ENCODE measurements around the gene CLIP3. TPM values are rescaled to one million over a fixed set of nuclear protein-coding genes. Genes with fewer than 3 reads are reported as not detected.

Gene CLIP3
- total and polyA plus RNA-seq, 2 experiments from 2014 or later: 14.9 to 49.0 TPM

DNA sequence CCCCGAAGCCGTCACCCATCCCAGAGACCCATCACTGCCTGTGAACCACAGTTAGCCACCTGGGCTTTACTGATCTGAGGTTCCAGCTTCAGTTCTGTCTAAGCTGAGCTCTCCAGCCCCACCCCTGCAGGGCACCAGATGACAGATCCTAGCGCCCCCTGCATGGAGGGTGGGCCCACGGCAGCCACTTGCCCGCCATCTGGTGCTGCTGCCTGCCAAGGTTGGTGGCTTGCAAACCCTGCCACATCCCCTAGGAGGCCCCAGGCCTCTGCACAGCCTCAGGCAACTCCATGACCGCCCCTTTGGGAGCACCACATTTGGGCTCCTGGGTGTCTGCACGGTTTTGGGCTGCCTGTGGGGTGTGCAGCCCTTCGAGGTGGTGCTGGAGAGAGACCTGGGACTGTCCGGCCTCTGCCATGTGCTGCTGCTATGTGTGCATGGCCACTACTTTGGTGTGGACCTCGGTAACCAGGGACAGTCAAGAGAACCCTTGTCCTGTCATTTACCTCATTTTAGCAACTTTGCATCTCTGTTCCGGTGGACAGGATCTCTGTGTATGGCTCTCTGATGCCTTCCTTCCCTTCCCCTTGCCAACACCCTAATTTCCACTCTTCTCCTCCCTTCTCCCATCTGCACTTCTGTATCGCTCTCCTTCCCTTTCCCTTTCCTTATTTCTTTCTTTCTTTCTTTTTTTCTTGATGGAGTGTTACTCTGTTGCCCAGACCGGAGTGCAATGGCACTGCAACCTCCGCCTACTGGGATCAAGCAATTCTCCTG, 55.0 kb downstream of the CLIP3 start:
- in situ Hi-C loops (cut with MboI): no loop called here
- Histone ChIP-seq H3K27me3 (replicated peaks; ENCODE audit: insufficient read depth) (no peaks in the 10 kb centered on the region), H3K27ac (no peak overlapping the region), H3K4me2 (ENCODE audit: unreplicated experiment) (no peak overlapping the region), H3K4me1 (ENCODE audit: insufficient read depth) (no peaks in the 10 kb centered on the region), H4K20me1 (ENCODE audit: insufficient read depth) (no peaks in the 10 kb centered on the region), H3F3A (ENCODE audit: insufficient read depth) (no peaks in the 10 kb centered on the region), H3K4me3 (no peak overlapping the region), H3K9me2 (ENCODE audit: insufficient read depth) (no peaks in the 10 kb centered on the region), H3K9ac (no peak overlapping the region), H3K36me3 (ENCODE audit: low read depth) (no peaks in the 10 kb centered on the region), H3K79me2 (ENCODE audit: insufficient read depth) (no peaks in the 10 kb centered on the region), H2AFZ (no peak overlapping the region), H3K9me3 (ENCODE audit: low read depth) (no peaks in the 10 kb centered on the region)
- peak; percentile 6 for DNase-seq
- TF ChIP-seq EZH2 (IDR thresholded peaks at IDR 0.05; ENCODE audit: insufficient read depth, poor library complexity, severe bottlenecking) (no peak), EZH2phosphoT487 (IDR thresholded peaks at IDR 0.05; ENCODE audit: insufficient read depth, low read depth) (no peak)
- WGBS, 2 experiments (ENCODE audit: low coverage in 1 of 2, low lambda C conversion rate in 2 of 2, missing lambda C conversion rate in 2 of 2): 30 to 39% methylated on average over 14 of the region's 14 CpGs

DNA sequence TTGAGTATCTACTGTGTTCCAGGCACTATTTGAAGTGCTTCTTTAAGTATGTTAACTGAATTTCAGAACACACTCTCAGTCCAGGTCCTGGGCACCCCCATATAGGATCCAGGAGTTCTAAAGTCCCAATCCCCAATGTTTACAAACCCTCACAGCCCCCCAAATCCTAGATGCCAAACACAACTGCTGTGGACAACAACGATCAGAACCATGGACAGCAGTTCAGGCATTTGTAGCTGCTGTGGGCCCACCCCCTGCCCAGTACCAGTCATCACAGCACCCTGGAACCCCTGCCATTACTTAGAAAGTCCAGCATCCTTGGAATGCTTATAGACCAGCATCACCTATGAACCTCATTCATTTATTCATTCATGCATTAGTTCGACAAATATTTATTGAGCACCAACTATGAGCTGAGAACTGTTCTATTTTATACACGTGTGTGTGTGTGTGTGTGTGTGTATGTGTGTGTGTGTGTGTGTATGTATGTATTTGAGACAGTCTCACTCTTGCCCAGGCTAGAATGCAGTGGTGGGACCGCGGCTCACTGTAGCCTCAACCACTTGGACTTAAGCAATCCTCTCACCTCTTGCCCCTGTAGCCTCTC, 57.0 kb downstream of the CLIP3 start:
- Histone ChIP-seq H3K9me2 (ENCODE audit: insufficient read depth) (no peaks in the 10 kb centered on the region), H3K4me3 (no peak overlapping the region), H4K20me1 (ENCODE audit: insufficient read depth) (no peaks in the 10 kb centered on the region), H3K79me2 (ENCODE audit: insufficient read depth) (no peaks in the 10 kb centered on the region), H2AFZ (no peak overlapping the region), H3K9ac (no peak overlapping the region), H3K27ac (no peak overlapping the region), H3K4me1 (ENCODE audit: insufficient read depth) (no peaks in the 10 kb centered on the region), H3K4me2 (ENCODE audit: unreplicated experiment) (no peak overlapping the region), H3K9me3 (ENCODE audit: low read depth) (no peaks in the 10 kb centered on the region), H3K27me3 (replicated peaks; ENCODE audit: insufficient read depth) (no peaks in the 10 kb centered on the region), H3F3A (ENCODE audit: insufficient read depth) (no peaks in the 10 kb centered on the region), H3K36me3 (ENCODE audit: low read depth) (no peaks in the 10 kb centered on the region)
- DNase-seq: peak; percentile 56
- TF ChIP-seq EZH2 (IDR thresholded peaks at IDR 0.05; ENCODE audit: insufficient read depth, poor library complexity, severe bottlenecking) (no peak), EZH2phosphoT487 (IDR thresholded peaks at IDR 0.05; ENCODE audit: insufficient read depth, low read depth) (no peak)
- in situ Hi-C loops (cut with MboI): no loop called here
- 46 to 48% methylated on average over 5 of the region's 5 CpGs for WGBS, 2 experiments (ENCODE audit: low coverage in 1 of 2, low lambda C conversion rate in 2 of 2, missing lambda C conversion rate in 2 of 2)

DNA sequence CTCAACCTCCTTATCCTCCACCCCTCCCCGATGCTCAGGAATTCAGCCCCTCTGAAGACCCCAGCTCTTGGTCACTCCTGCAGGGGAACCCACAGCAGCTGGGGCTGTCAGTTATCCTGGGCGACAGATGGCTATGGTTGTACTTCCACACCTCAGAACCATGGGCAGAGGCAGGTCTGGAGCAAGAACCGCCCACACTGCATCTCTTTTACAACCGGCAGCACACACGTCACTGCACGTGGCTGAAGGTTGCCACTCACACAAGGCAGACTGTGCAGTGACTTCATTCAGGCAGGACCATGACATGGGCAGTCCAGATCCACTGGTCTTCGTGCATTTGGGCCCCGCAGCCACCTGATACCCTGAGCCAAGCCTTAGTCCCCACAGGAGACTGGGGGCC, 59.2 kb downstream of the CLIP3 start:
- DNase-seq: peak; percentile 17
- 26 to 28% methylated on average over 8 of the region's 8 CpGs for WGBS, 2 experiments (ENCODE audit: low coverage in 1 of 2, low lambda C conversion rate in 2 of 2, missing lambda C conversion rate in 2 of 2)
- Histone ChIP-seq H3K36me3 (ENCODE audit: low read depth) (no peaks in the 10 kb centered on the region), H3K9me3 (ENCODE audit: low read depth) (no peaks in the 10 kb centered on the region), H4K20me1 (ENCODE audit: insufficient read depth) (no peaks in the 10 kb centered on the region), H3K27ac (no peak overlapping the region), H3K9ac (no peak overlapping the region), H3K9me2 (ENCODE audit: insufficient read depth) (no peaks in the 10 kb centered on the region), H3K79me2 (ENCODE audit: insufficient read depth) (no peaks in the 10 kb centered on the region), H3K4me2 (ENCODE audit: unreplicated experiment) (no peak overlapping the region), H3F3A (ENCODE audit: insufficient read depth) (no peaks in the 10 kb centered on the region), H3K4me1 (ENCODE audit: insufficient read depth) (no peaks in the 10 kb centered on the region), H3K27me3 (replicated peaks; ENCODE audit: insufficient read depth) (no peaks in the 10 kb centered on the region), H2AFZ (no peak overlapping the region), H3K4me3 (no peak overlapping the region)
- in situ Hi-C loops (cut with MboI): no loop called here
- TF ChIP-seq EZH2phosphoT487 (IDR thresholded peaks at IDR 0.05; ENCODE audit: insufficient read depth, low read depth) (no peak), EZH2 (IDR thresholded peaks at IDR 0.05; ENCODE audit: insufficient read depth, poor library complexity, severe bottlenecking) (no peak)

- Histone ChIP-seq H3K9me2 (ENCODE audit: insufficient read depth) (no peaks in the 10 kb centered on the region), H4K20me1 (ENCODE audit: insufficient read depth) (no peaks in the 10 kb centered on the region), H3K79me2 (ENCODE audit: insufficient read depth) (no peaks in the 10 kb centered on the region), H3F3A (ENCODE audit: insufficient read depth) (no peaks in the 10 kb centered on the region), H3K9ac (no peak overlapping the region), H3K4me2 (ENCODE audit: unreplicated experiment) (no peak overlapping the region), H3K4me3 (no peak overlapping the region), H3K9me3 (ENCODE audit: low read depth) (no peaks in the 10 kb centered on the region), H3K27me3 (replicated peaks; ENCODE audit: insufficient read depth) (no peaks in the 10 kb centered on the region), H3K27ac (no peak overlapping the region), H2AFZ (no peak overlapping the region), H3K36me3 (ENCODE audit: low read depth) (no peaks in the 10 kb centered on the region), H3K4me1 (ENCODE audit: insufficient read depth) (no peaks in the 10 kb centered on the region)
- TF ChIP-seq EZH2phosphoT487 (IDR thresholded peaks at IDR 0.05; ENCODE audit: insufficient read depth, low read depth): no peak
- TF ChIP-seq EZH2 (IDR thresholded peaks at IDR 0.05; ENCODE audit: insufficient read depth, poor library complexity, severe bottlenecking): no peak
- in situ Hi-C loops (cut with MboI): no loop called here
- no peak for DNase-seq
- 62 to 64% methylated on average over 3 of the region's 3 CpGs for WGBS, 2 experiments (ENCODE audit: low coverage in 1 of 2, low lambda C conversion rate in 2 of 2, missing lambda C conversion rate in 2 of 2)
These were observed 65.9 kb downstream of the CLIP3 start for GRCh38 chr19:35966771-35967170.

Other genes with a start within 250 kb of the CLIP3 start
- not detected in 2 replicates for gene PRODH2, start 220.0 kb downstream of the CLIP3 start, total RNA-seq (2014; rRNA removed; shearing (Covaris generic))
- not detected in 2 replicates for gene PRODH2, start 220.0 kb downstream of the CLIP3 start, polyA plus RNA-seq (2016; fragmentation: Nextera tagmentation; extraction: Ambion mirVana)
- not detected in 2 replicates for gene NPHS1, start 180.4 kb downstream of the CLIP3 start, total RNA-seq (2014; rRNA removed; shearing (Covaris generic))
- not detected in 2 replicates for gene NPHS1, start 180.4 kb downstream of the CLIP3 start, polyA plus RNA-seq (2016; fragmentation: Nextera tagmentation; extraction: Ambion mirVana)
- gene KIRREL2, start 176.0 kb downstream of the CLIP3 start, total RNA-seq (2014; rRNA removed; shearing (Covaris generic)): not detected in 2 replicates
- gene KIRREL2, start 176.0 kb downstream of the CLIP3 start, polyA plus RNA-seq (2016; fragmentation: Nextera tagmentation; extraction: Ambion mirVana): not detected in 2 replicates
- 10.6 and 20.4 TPM in 2 replicates for gene APLP1, start 164.3 kb downstream of the CLIP3 start, total RNA-seq (2014; rRNA removed; shearing (Covaris generic))
- 16.7 and 16.8 TPM in 2 replicates for gene APLP1, start 164.3 kb downstream of the CLIP3 start, polyA plus RNA-seq (2016; fragmentation: Nextera tagmentation; extraction: Ambion mirVana)
- 5.0 and 7.6 TPM in 2 replicates for gene NFKBID, start 132.3 kb downstream of the CLIP3 start, total RNA-seq (2014; rRNA removed; shearing (Covaris generic))
- 3.9 and 7.1 TPM in 2 replicates for gene NFKBID, start 132.3 kb downstream of the CLIP3 start, polyA plus RNA-seq (2016; fragmentation: Nextera tagmentation; extraction: Ambion mirVana)
- not detected in 2 replicates for gene HCST, start 130.3 kb downstream of the CLIP3 start, total RNA-seq (2014; rRNA removed; shearing (Covaris generic))
- 9.1 and 11.3 TPM in 2 replicates for gene HCST, start 130.3 kb downstream of the CLIP3 start, polyA plus RNA-seq (2016; fragmentation: Nextera tagmentation; extraction: Ambion mirVana)
- gene TYROBP, start 124.6 kb downstream of the CLIP3 start, total RNA-seq (2014; rRNA removed; shearing (Covaris generic)): not detected in 2 replicates
- not detected in 2 replicates for gene TYROBP, start 124.6 kb downstream of the CLIP3 start, polyA plus RNA-seq (2016; fragmentation: Nextera tagmentation; extraction: Ambion mirVana)
- gene LRFN3, start 96.5 kb downstream of the CLIP3 start, total RNA-seq (2014; rRNA removed; shearing (Covaris generic)): 5.3 and 9.4 TPM in 2 replicates
- 7.1 and 7.5 TPM in 2 replicates for gene LRFN3, start 96.5 kb downstream of the CLIP3 start, polyA plus RNA-seq (2016; fragmentation: Nextera tagmentation; extraction: Ambion mirVana)
- 38.3 and 49.7 TPM in 2 replicates for gene SDHAF1, start 37.7 kb downstream of the CLIP3 start, total RNA-seq (2014; rRNA removed; shearing (Covaris generic))
- 17.2 and 20.3 TPM in 2 replicates for gene SDHAF1, start 37.7 kb downstream of the CLIP3 start, polyA plus RNA-seq (2016; fragmentation: Nextera tagmentation; extraction: Ambion mirVana)
- gene SYNE4, start 24.1 kb downstream of the CLIP3 start, total RNA-seq (2014; rRNA removed; shearing (Covaris generic)): not detected in 2 replicates
- gene SYNE4, start 24.1 kb downstream of the CLIP3 start, polyA plus RNA-seq (2016; fragmentation: Nextera tagmentation; extraction: Ambion mirVana): 0.11 and 0.31 TPM in 2 replicates
- gene ALKBH6, start 18.7 kb downstream of the CLIP3 start, total RNA-seq (2014; rRNA removed; shearing (Covaris generic)): 32.1 and 34.1 TPM in 2 replicates
- gene ALKBH6, start 18.7 kb downstream of the CLIP3 start, polyA plus RNA-seq (2016; fragmentation: Nextera tagmentation; extraction: Ambion mirVana): 25.6 and 29.2 TPM in 2 replicates
- 3.8 and 8.2 TPM in 2 replicates for gene THAP8, start 21.4 kb upstream of the CLIP3 start, total RNA-seq (2014; rRNA removed; shearing (Covaris generic))
- 11.8 and 12.8 TPM in 2 replicates for gene THAP8, start 21.4 kb upstream of the CLIP3 start, polyA plus RNA-seq (2016; fragmentation: Nextera tagmentation; extraction: Ambion mirVana)
- 2.8 and 3.4 TPM in 2 replicates for gene WDR62, start 22.0 kb upstream of the CLIP3 start, total RNA-seq (2014; rRNA removed; shearing (Covaris generic))
- 2.6 and 2.7 TPM in 2 replicates for gene WDR62, start 22.0 kb upstream of the CLIP3 start, polyA plus RNA-seq (2016; fragmentation: Nextera tagmentation; extraction: Ambion mirVana)
- not detected in 2 replicates for gene OVOL3, start 78.3 kb upstream of the CLIP3 start, total RNA-seq (2014; rRNA removed; shearing (Covaris generic))
- gene OVOL3, start 78.3 kb upstream of the CLIP3 start, polyA plus RNA-seq (2016; fragmentation: Nextera tagmentation; extraction: Ambion mirVana): not detected in 2 replicates
- 44.1 and 44.4 TPM in 2 replicates for gene POLR2I, start 82.0 kb upstream of the CLIP3 start, total RNA-seq (2014; rRNA removed; shearing (Covaris generic))
- 130 and 143 TPM in 2 replicates for gene POLR2I, start 82.0 kb upstream of the CLIP3 start, polyA plus RNA-seq (2016; fragmentation: Nextera tagmentation; extraction: Ambion mirVana)
- gene TBCB, start 82.6 kb upstream of the CLIP3 start, total RNA-seq (2014; rRNA removed; shearing (Covaris generic)): 221 and 304 TPM in 2 replicates
- 279 and 292 TPM in 2 replicates for gene TBCB, start 82.6 kb upstream of the CLIP3 start, polyA plus RNA-seq (2016; fragmentation: Nextera tagmentation; extraction: Ambion mirVana)
- gene CAPNS1, start 107.2 kb upstream of the CLIP3 start, total RNA-seq (2014; rRNA removed; shearing (Covaris generic)): 540 and 588 TPM in 2 replicates
- gene CAPNS1, start 107.2 kb upstream of the CLIP3 start, polyA plus RNA-seq (2016; fragmentation: Nextera tagmentation; extraction: Ambion mirVana): 344 and 353 TPM in 2 replicates
- 8.4 and 9.2 TPM in 2 replicates for gene COX7A1, start 119.6 kb upstream of the CLIP3 start, total RNA-seq (2014; rRNA removed; shearing (Covaris generic))
- gene COX7A1, start 119.6 kb upstream of the CLIP3 start, polyA plus RNA-seq (2016; fragmentation: Nextera tagmentation; extraction: Ambion mirVana): 93.2 and 95.6 TPM in 2 replicates
- gene ZNF565, start 181.8 kb upstream of the CLIP3 start, total RNA-seq (2014; rRNA removed; shearing (Covaris generic)): 1.6 and 2.1 TPM in 2 replicates
- 2.6 and 3.4 TPM in 2 replicates for gene ZNF565, start 181.8 kb upstream of the CLIP3 start, polyA plus RNA-seq (2016; fragmentation: Nextera tagmentation; extraction: Ambion mirVana)
- 63.2 and 64.6 TPM in 2 replicates for gene ZNF146, start 182.2 kb upstream of the CLIP3 start, total RNA-seq (2014; rRNA removed; shearing (Covaris generic))
- gene ZNF146, start 182.2 kb upstream of the CLIP3 start, polyA plus RNA-seq (2016; fragmentation: Nextera tagmentation; extraction: Ambion mirVana): 55.7 and 60.0 TPM in 2 replicates